Type B pancreatic cell (in vitro differentiated cells): ENCODE data around the gene PLAGL1. TPM values are rescaled to one million over a fixed set of nuclear protein-coding genes. Genes with fewer than 3 reads are reported as not detected.

ENCODE experiments used
- DNase-seq: peaks from one replicate; pipeline ENCODE4 v3.0.0; 2021; ENCODE audit warnings: mixed read lengths; ENCODE audit not compliant: unreplicated experiment; ENCODE audit errors: extremely low spot score
- H3K27ac Mint-ChIP-seq: 2 replicates; pipeline ENCODE4 v1.8.0; 2021; ENCODE audit warnings: mild to moderate bottlenecking, mixed read lengths
- H3K27me3 Mint-ChIP-seq: 2 replicates; pipeline ENCODE4 v1.8.0; 2021; ENCODE audit warnings: mixed read lengths
- H3K36me3 Mint-ChIP-seq: 2 replicates; pipeline ENCODE4 v1.8.0; 2021; ENCODE audit warnings: mixed read lengths
- H3K4me1 Mint-ChIP-seq: one replicate; pipeline ENCODE4 v1.8.0; 2021; ENCODE audit warnings: mixed read lengths; ENCODE audit not compliant: unreplicated experiment
- H3K4me3 Mint-ChIP-seq: 2 replicates; pipeline ENCODE4 v1.8.0; 2021; ENCODE audit warnings: mild to moderate bottlenecking, mixed read lengths
- H3K9me3 Mint-ChIP-seq: 2 replicates; pipeline ENCODE4 v1.8.0; 2021; ENCODE audit warnings: mixed read lengths
- CTCF ChIP-seq: fragments of 200-600 bp; sonication (generic); conservative IDR thresholded peaks from 2 replicates; pipeline ENCODE4 v1.5.0; 2021; ENCODE audit warnings: antibody characterized with exemption, mild to moderate bottlenecking
- total RNA-seq: library from RNA; stranded (reverse); gene quantifications from 2 replicates; pipeline ENCODE4 v1.2.1, GENCODE V29; 2021; ENCODE audit warnings: low replicate concordance

Gene PLAGL1
- total RNA-seq, 1 donor from 2014 or later = 95.2 TPM

GRCh38 chr6:143949962-143950361 lies 58.1 kb downstream of the PLAGL1 start:
- peaks cover 4% of the 10 kb centered on the region for H3K9me3 Mint-ChIP-seq
- no peak overlapping the region for H3K4me3 Mint-ChIP-seq
- no peaks in the 10 kb centered on the region for H3K27me3 Mint-ChIP-seq
- no peak for TF ChIP-seq CTCF
- peaks cover 37% of the 10 kb centered on the region for H3K36me3 Mint-ChIP-seq
- no peak for DNase-seq
- H3K27ac Mint-ChIP-seq = no peak overlapping the region
- no peaks in the 10 kb centered on the region for H3K4me1 Mint-ChIP-seq

GRCh38 chr6:143949535-143949934 lies 58.5 kb downstream of the PLAGL1 start:
- Mint-ChIP-seq H3K36me3 (peaks cover 37% of the 10 kb centered on the region), H3K9me3 (peaks cover 4% of the 10 kb centered on the region), H3K4me3 (no peak overlapping the region), H3K4me1 (no peaks in the 10 kb centered on the region), H3K27ac (no peak overlapping the region), H3K27me3 (no peaks in the 10 kb centered on the region)
- TF ChIP-seq CTCF = no peak
- DNase-seq = no peak

GRCh38 chr6:143948208-143948607 lies 59.9 kb downstream of the PLAGL1 start:
- DNase-seq = no peak
- no peak overlapping the region for H3K27ac Mint-ChIP-seq
- H3K4me1 Mint-ChIP-seq = no peaks in the 10 kb centered on the region
- no peaks in the 10 kb centered on the region for H3K27me3 Mint-ChIP-seq
- peaks cover 4% of the 10 kb centered on the region for H3K9me3 Mint-ChIP-seq
- H3K36me3 Mint-ChIP-seq = peaks cover 37% of the 10 kb centered on the region
- TF ChIP-seq CTCF = no peak
- no peak overlapping the region for H3K4me3 Mint-ChIP-seq

- no peak overlapping the region for H3K4me3 Mint-ChIP-seq
- no peak for DNase-seq
- H3K36me3 Mint-ChIP-seq = peaks cover 16% of the 10 kb centered on the region
- H3K27me3 Mint-ChIP-seq = no peaks in the 10 kb centered on the region
- peak; percentile 78 for TF ChIP-seq CTCF
- peaks cover 12% of the 10 kb centered on the region for H3K4me1 Mint-ChIP-seq
- peaks cover 4% of the 10 kb centered on the region for H3K9me3 Mint-ChIP-seq
- H3K27ac Mint-ChIP-seq = no peak overlapping the region
Measured at GRCh38 chr6:143941852-143942627, 66.0 kb downstream of the PLAGL1 start.

- DNase-seq = no peak
- H3K9me3 Mint-ChIP-seq = no peaks in the 10 kb centered on the region
Measured at GRCh38 chr6:143940011-143940597, 68.0 kb downstream of the PLAGL1 start.

More at GRCh38 chr6:143940011-143940597, 68.0 kb downstream of the PLAGL1 start:
- peak; percentile 84 for TF ChIP-seq CTCF
- no peaks in the 10 kb centered on the region for H3K27me3 Mint-ChIP-seq
- H3K4me3 Mint-ChIP-seq = no peak overlapping the region
- peaks cover 16% of the 10 kb centered on the region for H3K4me1 Mint-ChIP-seq
- peaks cover 7% of the 10 kb centered on the region for H3K36me3 Mint-ChIP-seq
- H3K27ac Mint-ChIP-seq = no peak overlapping the region
